GM18951 (cell line): ENCODE measurements around the gene SPACA6.
"Not testable (repeated sequence)": the region's sequence is repeated elsewhere in the genome, so short reads cannot be mapped to it uniquely, and the experiment has no call there.

Experiments
- POLR2A ChIP-seq: IDR thresholded peaks from 4 replicates; pipeline ENCODE4 v1.6.1; 2011; ENCODE audit warnings: mild to moderate bottlenecking; ENCODE audit not compliant: insufficient read length, insufficient read depth; ENCODE audit errors: extremely low read depth
- in situ Hi-C: fragments of 300-500 bp; cut with MboI; formaldehyde crosslinking; loops from one replicate; pipeline ENCODE4 v1.12.0; 2022; ENCODE audit warnings: low sequenced_read_pairs, mixed read lengths, inconsistent platforms; ENCODE audit not compliant: unreplicated experiment

SPACA6 gene

GRCh38 chr19:51719251-51719988 is 26.3 kb downstream of the SPACA6 start:
- in situ Hi-C loops, result no loop called here
- no peak for TF ChIP-seq POLR2A

GRCh38 chr19:51721905-51722304 is 28.8 kb downstream of the SPACA6 start:
- TF ChIP-seq POLR2A, result no peak
- in situ Hi-C loops, result no loop called here

- no peak for TF ChIP-seq POLR2A
- in situ Hi-C loops, result no loop called here
Measured at GRCh38 chr19:51722492-51722891, 29.4 kb downstream of the SPACA6 start.

- no peak for TF ChIP-seq POLR2A
- in situ Hi-C loops, result no loop called here
Measured at GRCh38 chr19:51724543-51724942, 31.4 kb downstream of the SPACA6 start.

- TF ChIP-seq POLR2A, result no peak
- in situ Hi-C loops, result no loop called here
Measured at GRCh38 chr19:51726049-51726448, 32.9 kb downstream of the SPACA6 start.

- no peak for TF ChIP-seq POLR2A
- in situ Hi-C loops, result no loop called here
Measured at GRCh38 chr19:51727349-51727880, 34.3 kb downstream of the SPACA6 start.

GRCh38 chr19:51729781-51730180 is 36.7 kb downstream of the SPACA6 start:
- in situ Hi-C loops, result no loop called here
- no peak for TF ChIP-seq POLR2A

- no peak for TF ChIP-seq POLR2A
- in situ Hi-C loops, result no loop called here
Measured at GRCh38 chr19:51733742-51734522, 40.8 kb downstream of the SPACA6 start.

- TF ChIP-seq POLR2A, result no peak
- in situ Hi-C loops, result no loop called here
Measured at GRCh38 chr19:51735759-51736449, 42.8 kb downstream of the SPACA6 start.

GRCh38 chr19:51737389-51737788 is 44.3 kb downstream of the SPACA6 start:
- TF ChIP-seq POLR2A, result no peak
- in situ Hi-C loops, result no loop called here

GRCh38 chr19:51737924-51738323 is 44.8 kb downstream of the SPACA6 start:
- no peak for TF ChIP-seq POLR2A
- in situ Hi-C loops, result no loop called here

- in situ Hi-C loops, result not testable (repeated sequence)
Measured at GRCh38 chr19:51738523-51738922, 45.4 kb downstream of the SPACA6 start.

GRCh38 chr19:51739466-51740213 is 46.5 kb downstream of the SPACA6 start:
- no peak for TF ChIP-seq POLR2A
- in situ Hi-C loops, result no loop called here
